Stimulated activated CD4-positive, alpha-beta T cell treated with anti-CD3 and anti-CD28 coated beads, Interleukin-1b, Interleukin-23, amount 100 ng/mL, for 24 hours (primary cell): ENCODE results near the gene VCAM1.
"Not testable (repeated sequence)": the region's sequence is repeated elsewhere in the genome, so short reads cannot be mapped to it uniquely, and the experiment has no call there.

Experiments used
- DNase-seq, 4 experiments: peaks; one replicate each; pipeline ENCODE4 v3.0.0-alpha.2; 2020; ENCODE audit warnings: low read depth in 4 of 4, low spot score in 1 of 4

Gene VCAM1

DNA sequence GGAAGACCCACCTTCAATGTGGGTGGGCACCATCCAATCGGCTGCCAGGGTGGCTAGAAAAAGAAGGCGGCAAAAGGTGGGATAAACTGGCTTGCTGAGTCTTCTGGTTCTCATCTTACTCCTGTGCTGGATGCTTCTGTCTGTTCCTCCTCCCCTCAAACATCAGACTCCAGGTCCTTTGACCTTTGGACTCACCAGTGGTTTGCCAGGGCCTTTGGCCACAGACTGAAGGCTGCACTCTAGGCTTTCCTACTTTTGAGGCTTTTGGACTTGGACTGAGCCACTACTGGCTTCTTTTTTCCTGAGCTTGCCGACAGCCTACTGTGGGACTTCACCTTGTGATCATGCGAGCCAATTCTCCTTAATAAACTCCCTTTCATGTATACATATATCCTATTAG lies 55.9 kb downstream of the VCAM1 start:
- DNase-seq = no peak

- no peak for DNase-seq
Measured at GRCh38 chr1:100778748-100779147, 59.2 kb downstream of the VCAM1 start.

DNA sequence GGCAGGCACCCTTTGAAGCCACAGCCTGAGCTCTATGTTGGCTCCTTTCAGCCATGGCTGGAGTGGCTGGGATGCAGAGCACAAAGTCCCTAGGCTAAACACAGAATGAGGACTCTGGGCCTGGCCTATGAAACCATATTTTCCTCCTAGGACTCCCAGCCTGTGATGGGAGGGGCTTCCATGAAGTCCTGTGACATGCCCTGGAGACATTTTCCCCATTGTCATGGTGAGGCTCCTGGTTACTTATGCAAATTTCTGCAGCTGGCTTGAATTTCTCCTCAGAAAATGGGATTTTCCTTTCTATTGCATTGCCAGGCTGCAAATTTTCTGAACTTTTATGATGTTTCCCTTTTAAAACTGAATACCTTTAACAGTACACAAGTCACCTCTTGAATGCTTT lies 61.3 kb downstream of the VCAM1 start:
- DNase-seq = no peak

DNA sequence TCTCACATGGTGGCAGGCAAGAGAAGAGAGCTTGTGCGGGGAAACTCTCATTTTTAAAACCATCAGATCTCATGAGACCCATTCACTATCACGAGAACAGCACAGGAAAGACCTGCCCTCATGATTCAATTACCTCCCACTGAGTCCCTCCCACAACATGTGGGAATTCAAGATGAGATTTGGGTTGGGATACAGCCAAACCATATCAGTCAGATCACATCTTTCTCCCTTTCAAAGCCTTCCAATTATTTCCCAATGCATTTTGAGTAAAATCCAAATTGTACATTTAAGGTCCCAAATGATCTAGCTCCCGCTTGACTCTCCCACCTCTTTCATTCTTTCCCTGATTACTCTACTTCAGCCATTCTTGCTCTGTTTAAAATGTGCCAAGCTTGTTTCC lies 62.2 kb downstream of the VCAM1 start:
- not testable (repeated sequence) for DNase-seq

- no peak for DNase-seq
Measured at GRCh38 chr1:100782473-100783039, 63.0 kb downstream of the VCAM1 start.

GRCh38 chr1:100785470-100786052 lies 66.0 kb downstream of the VCAM1 start:
- no peak for DNase-seq

DNA sequence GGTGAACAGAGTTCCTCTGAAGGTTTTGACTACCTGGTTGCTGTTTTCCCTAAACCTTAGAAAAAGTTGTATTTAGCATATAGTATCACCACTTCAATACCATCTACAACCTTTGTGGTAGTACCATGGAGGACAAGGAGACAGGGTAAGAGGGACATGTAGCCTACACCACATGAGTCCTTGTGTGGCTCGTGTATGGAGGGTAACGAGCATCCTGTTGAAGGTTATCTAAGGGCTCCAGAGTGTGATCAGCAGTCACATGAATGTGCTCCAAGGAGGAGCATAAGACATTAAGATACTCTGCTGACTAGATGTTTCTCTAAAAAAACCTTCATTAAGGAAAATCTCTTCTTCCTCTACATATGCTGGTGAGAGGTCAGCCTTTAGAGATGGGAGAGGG lies 67.3 kb downstream of the VCAM1 start:
- no peak for DNase-seq
